NCI-H2227 (cell line): ENCODE results near the gene GALNT2.

ENCODE experiments used
- DNase-seq: peaks from one replicate; lab custom pipeline; 2025; ENCODE audit not compliant: unreplicated experiment; lab: John Stamatoyannopoulos, UW

GALNT2 gene

DNA sequence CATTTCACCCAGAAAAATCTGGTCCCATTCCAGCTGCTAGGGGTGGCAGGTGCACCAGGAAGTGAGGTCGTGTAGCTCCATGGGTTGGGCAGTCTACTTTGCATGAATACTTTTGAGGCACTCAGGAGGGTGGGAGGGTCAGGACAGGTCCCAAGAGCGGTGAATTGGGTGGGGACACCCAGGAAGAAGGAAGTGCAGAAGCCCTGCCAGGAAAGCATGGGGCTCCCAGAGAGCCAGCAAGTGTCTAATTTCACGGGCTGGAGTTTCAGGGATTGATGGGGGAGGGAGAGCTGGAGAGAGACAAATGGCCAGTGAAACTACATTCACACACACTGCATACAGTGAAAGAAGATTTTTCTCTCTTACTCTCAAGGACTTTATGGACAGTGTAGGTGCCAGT is 137.8 kb downstream of the GALNT2 start:
- no peak for DNase-seq

- no peak for DNase-seq
These were observed 138.7 kb downstream of the GALNT2 start for GRCh38 chr1:230205719-230206198.

DNA sequence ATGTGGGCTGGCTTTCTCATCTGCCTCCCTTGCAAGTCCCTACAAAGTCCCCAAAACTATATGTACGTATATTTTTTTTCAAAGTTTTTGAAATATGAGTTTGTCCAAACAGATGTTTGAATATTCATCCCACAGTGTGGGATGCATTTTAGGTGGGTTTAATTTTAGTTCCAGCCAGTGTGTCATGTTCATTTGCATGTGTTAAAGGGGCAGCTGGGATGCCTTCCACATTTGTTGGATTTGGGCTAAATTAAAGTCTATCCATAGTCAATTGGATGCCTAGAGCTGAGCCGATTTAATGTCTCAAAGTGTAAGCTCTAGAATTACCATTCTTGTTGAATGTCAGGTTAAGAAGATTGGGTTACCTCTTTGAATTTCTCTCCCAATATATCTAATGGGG is 139.2 kb downstream of the GALNT2 start:
- no peak for DNase-seq

GRCh38 chr1:230206976-230207375 is 139.9 kb downstream of the GALNT2 start:
- no peak for DNase-seq

GRCh38 chr1:230207598-230207997 is 140.6 kb downstream of the GALNT2 start:
- DNase-seq: no peak

DNA sequence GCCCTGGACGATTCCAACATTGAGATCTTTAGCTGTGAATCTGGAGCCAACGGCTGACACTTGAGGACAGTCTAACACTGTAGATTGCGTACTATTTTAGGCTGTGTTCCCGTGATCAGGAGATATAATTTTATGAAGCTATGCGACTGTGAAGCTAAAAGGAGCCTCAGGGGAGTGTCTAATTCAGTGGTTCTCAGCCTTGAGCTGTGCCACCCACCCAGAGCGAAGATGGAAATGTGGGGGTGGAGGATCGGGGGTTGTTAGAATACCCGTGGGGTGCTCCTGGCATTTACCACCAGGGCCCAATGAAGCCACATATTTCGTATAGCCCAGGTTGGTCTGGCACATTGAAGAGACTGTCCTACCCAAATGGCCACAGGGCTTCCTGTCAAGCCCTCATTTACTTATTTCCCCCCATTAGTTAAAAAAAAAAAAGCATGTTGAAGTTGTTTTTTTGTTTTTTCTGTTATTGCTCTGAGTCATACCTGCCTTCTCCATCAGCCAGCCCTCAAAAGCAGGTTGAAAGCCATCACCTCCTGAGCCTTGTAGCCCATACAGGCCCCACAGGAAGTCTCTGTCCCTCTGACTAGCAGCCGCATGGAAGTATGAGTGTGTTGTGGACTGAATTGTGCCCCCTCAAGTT is 141.7 kb downstream of the GALNT2 start:
- no peak for DNase-seq

- no peak for DNase-seq
These were observed 143.4 kb downstream of the GALNT2 start for GRCh38 chr1:230210326-230210980.

GRCh38 chr1:230210981-230211336 is 143.9 kb downstream of the GALNT2 start:
- DNase-seq: no peak

DNA sequence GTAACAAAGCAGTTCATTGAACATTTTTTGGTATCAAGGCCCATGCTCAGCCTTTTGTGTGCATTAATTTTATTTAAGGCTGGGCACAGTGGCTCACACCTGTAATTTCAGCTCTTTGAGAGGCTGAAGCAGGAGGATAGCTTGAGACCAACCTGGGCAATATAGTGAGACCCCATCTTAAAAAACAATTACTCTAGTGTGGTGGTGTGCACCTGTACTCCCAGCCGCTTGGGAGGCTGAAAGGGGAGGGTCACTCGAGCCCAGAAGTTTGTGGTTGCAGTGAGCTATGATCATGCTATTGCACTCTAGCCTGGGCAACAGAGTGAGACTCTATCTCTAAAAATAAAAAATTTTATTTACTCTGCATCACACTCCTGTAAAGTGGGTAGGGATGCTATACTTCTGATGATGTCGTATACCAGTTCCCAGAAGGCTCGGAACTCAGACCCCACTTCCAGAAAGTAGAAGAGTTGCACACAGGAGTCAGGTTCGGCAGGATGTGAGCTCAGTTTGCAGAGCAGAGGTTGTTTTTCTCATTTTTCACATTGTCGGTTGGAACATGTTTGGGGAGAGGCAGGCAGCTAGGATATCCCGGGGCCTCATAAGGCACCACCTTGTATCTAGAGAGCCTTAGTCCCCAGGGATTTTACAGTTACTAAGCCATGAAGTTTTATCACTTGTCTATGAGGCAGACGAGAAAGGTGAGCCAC is 144.6 kb downstream of the GALNT2 start:
- no peak for DNase-seq

GRCh38 chr1:230212405-230212936 is 145.4 kb downstream of the GALNT2 start:
- DNase-seq: no peak

DNA sequence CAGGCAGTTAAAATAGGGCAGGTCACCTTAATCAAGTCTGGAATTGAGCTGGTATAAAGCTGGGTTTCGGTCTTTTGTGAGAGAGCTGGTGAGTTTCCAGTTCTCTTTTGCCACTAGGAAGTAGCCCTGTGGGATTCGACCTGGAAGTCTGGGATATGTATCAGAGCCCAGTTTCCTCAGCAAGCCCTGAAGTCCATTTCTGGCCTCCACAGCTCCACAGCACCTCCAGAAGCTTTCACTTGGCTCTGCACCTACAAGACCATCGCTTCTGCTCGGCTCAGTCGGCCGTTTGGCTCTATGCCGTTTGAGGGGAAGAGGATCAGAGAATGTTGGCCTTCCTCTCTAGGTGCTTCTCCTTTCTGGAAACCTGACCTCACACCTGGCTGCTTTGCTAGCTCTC is 148.0 kb downstream of the GALNT2 start:
- no peak for DNase-seq

- DNase-seq: no peak
These were observed 148.5 kb downstream of the GALNT2 start for GRCh38 chr1:230215529-230215928.

- no peak for DNase-seq
These were observed 149.9 kb downstream of the GALNT2 start for GRCh38 chr1:230216896-230217295.

DNA sequence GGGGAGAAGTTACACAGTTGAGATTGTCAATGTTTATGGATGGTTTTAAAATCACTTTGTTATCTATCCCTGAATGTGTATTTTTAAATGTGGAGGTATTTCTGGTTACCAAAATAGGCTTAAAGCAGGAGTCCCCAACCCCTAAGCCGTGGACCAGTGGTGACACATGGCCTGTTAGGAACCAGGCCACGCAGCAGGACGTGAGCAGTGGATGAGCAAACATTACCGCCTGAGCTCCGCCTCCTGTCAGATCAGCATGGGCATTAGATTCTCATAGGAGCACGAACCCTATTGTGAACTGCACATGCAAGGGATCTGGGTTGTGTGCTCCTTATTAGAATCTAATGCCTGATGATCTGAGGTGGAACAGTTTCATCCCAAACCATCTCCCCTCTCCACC is 151.6 kb downstream of the GALNT2 start:
- no peak for DNase-seq

- no peak for DNase-seq
These were observed 152.4 kb downstream of the GALNT2 start for GRCh38 chr1:230219174-230220067.

DNA sequence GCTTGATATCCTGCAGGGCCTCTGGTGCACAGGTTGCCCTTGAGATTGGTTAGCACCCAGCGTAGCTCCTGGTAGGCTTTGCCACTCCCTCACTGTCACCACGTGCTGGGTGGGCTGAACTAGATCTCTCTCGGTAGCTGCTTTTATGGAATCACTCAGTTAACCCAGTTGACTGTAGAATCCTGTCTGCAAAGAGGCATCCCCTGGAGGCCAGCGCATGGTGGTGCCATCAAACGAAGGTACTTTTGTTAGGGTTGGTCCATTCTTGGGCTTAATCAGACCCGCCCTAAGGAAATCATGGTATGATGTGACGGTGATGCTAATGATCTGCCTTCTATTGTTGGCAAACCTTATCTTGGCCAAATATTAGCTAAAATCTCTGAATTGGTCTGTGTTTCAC is 153.4 kb downstream of the GALNT2 start:
- no peak for DNase-seq

DNA sequence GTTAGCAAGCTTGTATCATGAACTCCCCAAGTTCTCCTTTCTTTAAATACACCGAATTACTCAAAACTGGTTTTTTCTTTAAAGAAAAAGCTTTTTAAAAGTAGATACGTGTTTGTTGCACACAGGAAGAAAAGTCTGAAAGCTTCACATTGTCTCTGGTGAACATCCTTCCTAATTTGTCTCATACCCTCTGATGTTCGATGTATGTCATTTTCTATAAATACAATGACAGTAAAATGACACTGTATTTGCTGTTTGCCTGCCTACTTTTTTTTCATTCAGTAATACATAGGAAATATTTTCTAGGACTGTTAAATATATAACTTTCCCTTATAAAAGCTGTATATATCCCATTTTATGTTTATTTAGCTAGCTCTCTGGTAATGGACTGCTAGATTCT is 153.9 kb downstream of the GALNT2 start:
- DNase-seq: no peak

DNA sequence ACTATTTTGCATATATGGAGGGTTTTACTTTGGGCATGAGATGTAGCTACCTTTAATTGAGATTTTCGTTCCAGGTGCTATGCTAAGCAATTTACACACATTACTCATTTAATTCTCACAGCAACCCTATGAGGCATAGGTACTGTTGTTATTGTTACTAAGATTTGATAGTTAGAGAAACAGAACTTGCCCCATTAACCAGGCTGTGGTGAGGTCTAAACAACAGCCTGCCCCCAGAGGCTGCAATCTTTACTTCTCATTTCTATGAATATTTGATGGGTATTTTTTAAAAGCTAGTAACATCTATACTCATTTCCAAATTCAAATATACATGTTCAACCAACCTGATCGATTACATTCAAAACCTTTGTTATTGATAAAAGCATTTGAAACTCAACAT is 155.6 kb downstream of the GALNT2 start:
- no peak for DNase-seq

DNA sequence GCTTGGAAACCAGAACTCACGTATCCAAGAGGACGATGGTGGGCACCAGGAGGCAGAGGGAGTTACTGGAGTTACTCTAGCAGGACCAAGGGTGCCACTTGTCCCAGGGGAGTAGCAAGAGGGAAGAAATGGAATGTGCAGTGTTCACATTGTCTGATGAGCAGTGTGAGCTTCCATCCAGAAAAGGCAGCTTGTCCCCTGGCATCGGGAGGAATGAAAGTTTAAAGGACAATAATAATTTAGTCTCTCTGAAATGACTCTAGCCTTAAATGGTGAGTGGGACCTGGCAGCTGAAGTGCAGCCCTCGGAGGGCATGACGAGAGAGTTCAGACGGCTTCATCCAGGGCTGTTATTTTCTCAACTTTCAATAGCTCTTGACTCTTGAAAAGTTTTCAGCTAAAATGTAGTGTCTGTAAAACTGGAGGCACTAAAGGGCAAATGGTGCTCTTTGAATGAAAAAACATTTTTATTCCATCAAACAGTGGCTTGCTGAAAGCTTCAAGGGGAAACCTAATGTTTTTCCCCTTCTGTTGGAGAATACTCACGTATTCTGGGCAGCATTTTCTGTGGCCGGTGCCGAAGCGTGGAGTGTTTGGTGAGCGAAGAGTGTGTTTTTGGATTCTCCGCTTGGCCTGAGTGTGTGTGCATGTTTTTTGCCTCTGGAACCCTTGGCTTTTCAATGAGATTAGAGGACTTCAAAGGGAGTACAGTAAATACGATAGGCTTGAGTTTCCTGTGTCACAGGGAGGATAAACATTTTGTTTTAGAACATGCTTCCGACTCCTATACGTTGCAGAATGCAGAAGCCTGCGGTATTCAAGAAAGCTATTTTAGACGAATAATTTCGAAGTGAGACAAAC is 157.3 kb downstream of the GALNT2 start:
- DNase-seq: no peak
